H9 (cell line): ENCODE data around the gene HOXA9. TPM values are rescaled to one million over a fixed set of nuclear protein-coding genes. Genes with fewer than 3 reads are reported as not detected.

Experiments used
- DNase-seq: peaks from one replicate; pipeline ENCODE4 v3.0.0-alpha.2; 2017
- H2AFZ ChIP-seq: one replicate; pipeline ENCODE4 v1.6.1; 2013; ENCODE audit warnings: mild to moderate bottlenecking, low read length, control low read depth, moderate library complexity
- H2AK5ac ChIP-seq: 2 replicates; pipeline ENCODE4 v1.6.1; 2013; ENCODE audit warnings: low read length, control low read depth, mixed read lengths; ENCODE audit not compliant: insufficient read length
- H2BK120ac ChIP-seq: one replicate; pipeline ENCODE4 v1.6.1; 2013; ENCODE audit warnings: low read depth, mild to moderate bottlenecking, low read length, control low read depth, inconsistent platforms; ENCODE audit not compliant: poor library complexity, severe bottlenecking
- H2BK12ac ChIP-seq: 2 replicates; pipeline ENCODE4 v1.6.1; 2013; ENCODE audit warnings: low read length, control low read depth, mixed read lengths, low read depth; ENCODE audit not compliant: insufficient read length
- H2BK15ac ChIP-seq: 2 replicates; pipeline ENCODE4 v1.6.1; 2013; ENCODE audit warnings: low read depth, low read length, control low read depth
- H2BK20ac ChIP-seq: one replicate; pipeline ENCODE4 v1.6.1; 2013; ENCODE audit warnings: low read depth, mild to moderate bottlenecking, low read length, control low read depth, inconsistent platforms; ENCODE audit not compliant: poor library complexity, severe bottlenecking
- H2BK5ac ChIP-seq: 2 replicates; pipeline ENCODE4 v1.6.1; 2013; ENCODE audit warnings: low read length, control low read depth, mixed read lengths; ENCODE audit not compliant: insufficient read length
- H3K14ac ChIP-seq: 2 replicates; pipeline ENCODE4 v1.6.1; 2013; ENCODE audit warnings: low read length, control low read depth; ENCODE audit not compliant: insufficient read depth
- H3K18ac ChIP-seq: 2 replicates; pipeline ENCODE4 v1.6.1; 2013; ENCODE audit warnings: low read depth, mild to moderate bottlenecking, mixed read lengths, low read length, control low read depth; ENCODE audit not compliant: insufficient read length
- H3K23ac ChIP-seq: 2 replicates; pipeline ENCODE4 v1.6.1; 2013; ENCODE audit warnings: low read length, control low read depth, mixed read lengths, low read depth; ENCODE audit not compliant: insufficient read length
- H3K23me2 ChIP-seq: 2 replicates; pipeline ENCODE4 v1.6.1; 2013; ENCODE audit warnings: low read depth, mild to moderate bottlenecking, mixed read lengths, low read length, control low read depth; ENCODE audit not compliant: insufficient read length, poor library complexity, severe bottlenecking
- H3K27ac ChIP-seq: 2 replicates; pipeline ENCODE4 v1.5.1; 2013; ENCODE audit warnings: low read length, control low read depth, mixed read lengths, low read depth; ENCODE audit not compliant: insufficient read length
- H3K27me3 ChIP-seq: 2 replicates; pipeline ENCODE4 v1.6.1; 2013; ENCODE audit warnings: low read length, control low read depth, inconsistent platforms; ENCODE audit not compliant: insufficient read depth
- H3K4ac ChIP-seq: 2 replicates; pipeline ENCODE4 v1.6.1; 2013; ENCODE audit warnings: low read depth, mild to moderate bottlenecking, control low read depth, inconsistent platforms, low read length, moderate library complexity
- H3K4me1 ChIP-seq: 2 replicates; pipeline ENCODE4 v1.6.1; 2013; ENCODE audit warnings: low read length, control low read depth, inconsistent platforms; ENCODE audit not compliant: insufficient read depth
- H3K4me2 ChIP-seq: 2 replicates; pipeline ENCODE4 v1.6.1; 2013; ENCODE audit warnings: low read length, control low read depth, mixed read lengths; ENCODE audit not compliant: insufficient read length, insufficient read depth
- H3K56ac ChIP-seq: 2 replicates; pipeline ENCODE4 v1.6.1; 2013; ENCODE audit warnings: low read depth, mild to moderate bottlenecking, mixed read lengths, low read length, control low read depth; ENCODE audit not compliant: insufficient read length
- H3K79me1 ChIP-seq: 2 replicates; pipeline ENCODE4 v1.6.1; 2013; ENCODE audit warnings: low read depth, mild to moderate bottlenecking, moderate library complexity, low read length, control low read depth, inconsistent platforms; ENCODE audit not compliant: insufficient read depth, poor library complexity, severe bottlenecking
- H3K79me2 ChIP-seq: 2 replicates; pipeline ENCODE4 v1.6.1; 2013; ENCODE audit warnings: low read length, control low read depth, inconsistent platforms; ENCODE audit not compliant: insufficient read depth
- H3K9ac ChIP-seq: 2 replicates; pipeline ENCODE4 v1.6.1; 2013; ENCODE audit warnings: low read length, control low read depth, mixed read lengths; ENCODE audit not compliant: insufficient read length; ENCODE audit errors: extremely low read depth
- H3K9me3 ChIP-seq: one replicate; pipeline ENCODE4 v1.6.1; 2013; ENCODE audit warnings: low read depth, low read length, inconsistent platforms; ENCODE audit not compliant: control insufficient read depth
- H3T11ph ChIP-seq: one replicate; pipeline ENCODE4 v1.6.1; 2013; ENCODE audit warnings: mild to moderate bottlenecking, low read length, control low read depth, inconsistent platforms
- H4K20me1 ChIP-seq: one replicate; pipeline ENCODE4 v1.6.1; 2013; ENCODE audit not compliant: control insufficient read depth, insufficient read length, insufficient read depth
- H4K5ac ChIP-seq: 2 replicates; pipeline ENCODE4 v1.6.1; 2013; ENCODE audit warnings: low read depth, mild to moderate bottlenecking, mixed read lengths, low read length, control low read depth; ENCODE audit not compliant: insufficient read length
- H4K8ac ChIP-seq: replicated peaks from 2 replicates; pipeline ENCODE4 v1.6.1; 2013; ENCODE audit warnings: low read length, control low read depth, mixed read lengths, low read depth; ENCODE audit not compliant: insufficient read length
- H4K91ac ChIP-seq: 2 replicates; pipeline ENCODE4 v1.6.1; 2013; ENCODE audit warnings: low read depth, mild to moderate bottlenecking, moderate library complexity, mixed read lengths, low read length, control low read depth; ENCODE audit not compliant: insufficient read length
- H3K27ac Mint-ChIP-seq, 3 experiments: 2 replicates in 2 of 3; 3 replicates in 1 of 3; pipeline ENCODE4 v1.8.0; 2020 to 2021; ENCODE audit warnings: mixed read lengths in 3 of 3, mild to moderate bottlenecking in 1 of 3, moderate library complexity in 1 of 3
- H3K27me3 Mint-ChIP-seq: 2 replicates; pipeline ENCODE4 v1.8.0; 2021; ENCODE audit warnings: low read depth, mild to moderate bottlenecking, moderate library complexity, mixed read lengths
- H3K36me3 Mint-ChIP-seq, 3 experiments: 2 replicates in 2 of 3; 3 replicates in 1 of 3; pipeline ENCODE4 v1.8.0; 2020 to 2021; ENCODE audit warnings: low read depth in 3 of 3, mixed read lengths in 3 of 3; ENCODE audit not compliant: insufficient read depth in 1 of 3
- H3K4me1 Mint-ChIP-seq, 2 experiments: 2 replicates each; pipeline ENCODE4 v1.8.0; 2020; ENCODE audit warnings: mixed read lengths in 2 of 2
- H3K4me3 Mint-ChIP-seq, 2 experiments: 2 replicates in 1 of 2; 3 replicates in 1 of 2; pipeline ENCODE4 v1.8.0; 2020 to 2021; ENCODE audit warnings: mild to moderate bottlenecking in 2 of 2, mixed read lengths in 2 of 2, moderate library complexity in 1 of 2
- H3K9me3 Mint-ChIP-seq, 2 experiments: 2 replicates in 1 of 2; 3 replicates in 1 of 2; pipeline ENCODE4 v1.8.0; 2020; ENCODE audit warnings: mild to moderate bottlenecking in 2 of 2, mixed read lengths in 2 of 2, moderate library complexity in 1 of 2
- WGBS: extraction: QIAGEN DNeasy Blood & Tissue Kit; methylation state at CpG from one replicate; pipeline ENCODE4 v1.1.7; 2013; ENCODE audit warnings: missing lambda C conversion rate, low lambda C conversion rate, mixed read lengths; ENCODE audit not compliant: insufficient read length; ENCODE audit errors: extremely low coverage; 5-methylcytosine and 5-hydroxymethylcytosine counted together
- total RNA-seq: library from RNA; stranded (reverse); gene quantifications from 2 replicates; pipeline ENCODE4 v1.2.1, GENCODE V29; 2021
- TF ChIP-seq, protein P1 (sequence below): fragments of 200-600 bp; sonication (generic); conservative IDR thresholded peaks from 3 replicates; pipeline ENCODE4 v1.8.0; 2021; ENCODE audit warnings: antibody characterized with exemption, mild to moderate bottlenecking

The HOXA9 gene
- total RNA-seq, 1 experiment from 2014 or later = not detected

DNA sequence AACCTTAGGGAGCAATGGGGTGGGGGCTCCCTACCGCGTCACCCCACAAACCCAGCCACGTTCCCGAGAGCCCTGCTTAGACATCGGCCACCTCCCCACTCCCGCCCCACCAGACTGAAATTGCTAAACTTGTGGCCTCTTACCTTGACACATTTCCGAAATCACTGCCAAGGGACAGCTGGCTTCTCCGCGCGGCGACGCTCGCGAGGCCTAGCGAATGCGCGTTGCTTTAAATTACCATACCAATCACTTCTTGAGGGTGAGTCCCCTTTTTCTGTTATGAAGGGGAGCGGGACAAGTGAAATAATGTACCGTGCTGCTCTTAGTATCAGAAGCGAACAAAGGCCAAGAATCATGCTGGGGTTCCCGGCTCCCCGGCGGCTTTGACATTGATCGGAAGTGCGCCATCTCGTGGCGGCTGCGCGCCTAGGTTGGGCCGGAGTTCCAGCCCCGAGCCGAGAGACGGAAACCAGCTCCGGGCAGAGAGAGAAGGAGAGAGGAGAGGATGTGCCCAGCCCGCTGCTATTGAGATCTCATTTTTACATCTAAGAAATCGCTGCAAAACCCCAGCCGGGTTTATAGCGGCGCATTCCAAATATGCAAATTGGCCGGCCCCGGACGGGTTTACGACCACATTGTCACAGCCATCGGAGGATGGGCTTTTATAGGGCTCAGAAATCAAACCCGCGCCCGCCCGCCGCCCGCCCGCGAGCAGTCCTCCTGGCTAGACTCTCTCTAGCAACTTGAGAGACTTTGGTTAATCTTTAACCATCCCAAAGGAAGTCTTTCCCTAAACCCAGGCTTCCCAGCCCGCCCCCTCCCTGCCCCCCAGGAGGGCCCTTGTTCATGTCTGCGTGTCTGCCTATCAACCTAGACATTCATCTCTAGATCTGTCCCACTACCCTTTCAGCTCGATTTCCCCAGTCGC, 14.4 kb upstream of the HOXA9 start:
- H3K27ac Mint-ChIP-seq = no peak overlapping the region
- peak; percentile 83 for DNase-seq
- no peak overlapping the region for H3K23ac ChIP-seq
- no peak overlapping the region for H2BK12ac ChIP-seq
- no peak overlapping the region for H2BK5ac ChIP-seq
- H3K27me3 ChIP-seq = peaks cover 97% of the 10 kb centered on the region
- H4K8ac ChIP-seq = no peak overlapping the region
- no CpG with 5 or more reads among the region's 56 CpGs for WGBS
- H3T11ph ChIP-seq = no peak overlapping the region
- H3K4me2 ChIP-seq = peak overlapping the region; percentile 12
- no peaks in the 10 kb centered on the region for H3K9me3 ChIP-seq
- H3K27ac ChIP-seq = no peak overlapping the region
- no peak overlapping the region for H4K91ac ChIP-seq
- peaks cover 100% of the 10 kb centered on the region for H3K27me3 Mint-ChIP-seq
- H3K56ac ChIP-seq = no peak overlapping the region
- H3K4me1 Mint-ChIP-seq = peaks cover 4 to 18% of the 10 kb centered on the region in 2 experiments
- no peaks in the 10 kb centered on the region for H4K20me1 ChIP-seq
- no peak overlapping the region for H3K14ac ChIP-seq
- no peak overlapping the region for H2BK20ac ChIP-seq
- H3K4ac ChIP-seq = no peak overlapping the region
- H3K9me3 Mint-ChIP-seq = peaks cover 2 to 14% of the 10 kb centered on the region in 2 experiments; a peak in 1 of 5 replicates
- no peaks in the 10 kb centered on the region for H3K4me1 ChIP-seq
- no peaks in the 10 kb centered on the region; a peak in 3 of 7 replicates for H3K36me3 Mint-ChIP-seq
- H3K23me2 ChIP-seq = no peaks in the 10 kb centered on the region
- H3K4me3 Mint-ChIP-seq = no peak overlapping the region; a peak in 1 of 5 replicates
- TF ChIP-seq, protein P1, sequence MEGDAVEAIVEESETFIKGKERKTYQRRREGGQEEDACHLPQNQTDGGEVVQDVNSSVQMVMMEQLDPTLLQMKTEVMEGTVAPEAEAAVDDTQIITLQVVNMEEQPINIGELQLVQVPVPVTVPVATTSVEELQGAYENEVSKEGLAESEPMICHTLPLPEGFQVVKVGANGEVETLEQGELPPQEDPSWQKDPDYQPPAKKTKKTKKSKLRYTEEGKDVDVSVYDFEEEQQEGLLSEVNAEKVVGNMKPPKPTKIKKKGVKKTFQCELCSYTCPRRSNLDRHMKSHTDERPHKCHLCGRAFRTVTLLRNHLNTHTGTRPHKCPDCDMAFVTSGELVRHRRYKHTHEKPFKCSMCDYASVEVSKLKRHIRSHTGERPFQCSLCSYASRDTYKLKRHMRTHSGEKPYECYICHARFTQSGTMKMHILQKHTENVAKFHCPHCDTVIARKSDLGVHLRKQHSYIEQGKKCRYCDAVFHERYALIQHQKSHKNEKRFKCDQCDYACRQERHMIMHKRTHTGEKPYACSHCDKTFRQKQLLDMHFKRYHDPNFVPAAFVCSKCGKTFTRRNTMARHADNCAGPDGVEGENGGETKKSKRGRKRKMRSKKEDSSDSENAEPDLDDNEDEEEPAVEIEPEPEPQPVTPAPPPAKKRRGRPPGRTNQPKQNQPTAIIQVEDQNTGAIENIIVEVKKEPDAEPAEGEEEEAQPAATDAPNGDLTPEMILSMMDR = peak; percentile 96
- no peak overlapping the region for H2BK120ac ChIP-seq
- no peaks in the 10 kb centered on the region for H3K79me2 ChIP-seq
- no peak overlapping the region for H4K5ac ChIP-seq
- H2AK5ac ChIP-seq = no peak overlapping the region
- no peak overlapping the region for H2BK15ac ChIP-seq
- no peaks in the 10 kb centered on the region for H3K79me1 ChIP-seq
- no peak overlapping the region for H3K18ac ChIP-seq
- no peak overlapping the region for H3K9ac ChIP-seq
- H2AFZ ChIP-seq = no peak overlapping the region
